Activated B cell treated with CpG ODN at 0.5 μM for 24 hours (primary cell): Measurements from ENCODE around the gene ARHGAP10. TPM values are rescaled to one million over a fixed set of nuclear protein-coding genes. Genes with fewer than 3 reads are reported as not detected.

ENCODE experiments used
- ATAC-seq: fragments of 200-7000 bp; cut with Tn5 transposase; one replicate; pipeline ENCODE4 v1.10.0; 2021; ENCODE audit warnings: low read depth, mild to moderate bottlenecking, moderate library complexity
- CTCF ChIA-PET: fragments of 350-600 bp; sonication (Branson Sonifier 250); formaldehyde crosslinking; loops from one replicate; lab custom pipeline; 2021; ENCODE audit warnings: antibody characterized with exemption; lab: Charles Lee
- POLR2A ChIA-PET: fragments of 350-600 bp; sonication (Branson Sonifier 250); formaldehyde crosslinking; loops from one replicate; lab custom pipeline; 2021; ENCODE audit warnings: antibody characterized with exemption; lab: Charles Lee
- DNase-seq: peaks from one replicate; pipeline ENCODE4 v3.0.0; 2022
- H3K27ac Mint-ChIP-seq: one replicate; pipeline ENCODE4 v1.8.0; 2020; ENCODE audit warnings: mixed read lengths
- H3K27me3 Mint-ChIP-seq: one replicate; pipeline ENCODE4 v1.8.0; 2021; ENCODE audit warnings: mixed read lengths
- H3K36me3 Mint-ChIP-seq: one replicate; pipeline ENCODE4 v1.8.0; 2021; ENCODE audit warnings: low read depth, mixed read lengths
- H3K4me1 Mint-ChIP-seq: one replicate; pipeline ENCODE4 v1.8.0; 2021; ENCODE audit warnings: mixed read lengths
- H3K4me3 Mint-ChIP-seq: one replicate; pipeline ENCODE4 v1.8.0; 2020; ENCODE audit warnings: mild to moderate bottlenecking, mixed read lengths
- H3K9me3 Mint-ChIP-seq: one replicate; pipeline ENCODE4 v1.8.0; 2020; ENCODE audit warnings: mixed read lengths
- CTCF ChIP-seq: fragments of 200-600 bp; IDR thresholded peaks from one replicate; pipeline ENCODE4 v1.8.0; 2022; ENCODE audit warnings: antibody characterized with exemption, mild to moderate bottlenecking
- intact Hi-C: fragments of 100-400 bp; cut with micrococcal nuclease; formaldehyde crosslinking; loops from one replicate; pipeline ENCODE4 v1.15.1; 2024
- total RNA-seq: library from RNA; stranded (reverse); gene quantifications from 2 replicates; pipeline ENCODE4 v1.2.3, GENCODE V29; 2022

ARHGAP10 gene
- total RNA-seq, 1 donor from 2014 or later = 0.60 TPM

GRCh38 chr4:147964266-147964880 lies 232.5 kb downstream of the ARHGAP10 start:
- ChIA-PET POLR2A (no interaction called here), CTCF (no interaction called here)
- H3K36me3 Mint-ChIP-seq = no peaks in the 10 kb centered on the region
- no peak for TF ChIP-seq CTCF
- intact Hi-C loops = no loop called here
- H3K4me3 Mint-ChIP-seq = no peak overlapping the region
- ATAC-seq = no peak
- H3K4me1 Mint-ChIP-seq = no peaks in the 10 kb centered on the region
- H3K27ac Mint-ChIP-seq = no peak overlapping the region
- no peaks in the 10 kb centered on the region for H3K9me3 Mint-ChIP-seq
- no peak for DNase-seq
- H3K27me3 Mint-ChIP-seq = no peaks in the 10 kb centered on the region

GRCh38 chr4:147965056-147965455 lies 233.2 kb downstream of the ARHGAP10 start:
- Mint-ChIP-seq H3K27me3 (no peaks in the 10 kb centered on the region), H3K4me3 (no peak overlapping the region), H3K4me1 (no peaks in the 10 kb centered on the region), H3K36me3 (no peaks in the 10 kb centered on the region), H3K27ac (no peak overlapping the region), H3K9me3 (no peaks in the 10 kb centered on the region)
- ATAC-seq (no peak), DNase-seq (no peak)
- intact Hi-C loops = no loop called here
- CTCF ChIA-PET = no interaction called here
- TF ChIP-seq CTCF = no peak
- POLR2A ChIA-PET = no interaction called here

- ATAC-seq = no peak
- no peak for TF ChIP-seq CTCF
- H3K4me1 Mint-ChIP-seq = no peaks in the 10 kb centered on the region
- no peak overlapping the region for H3K4me3 Mint-ChIP-seq
- POLR2A ChIA-PET = no interaction called here
- no peak for DNase-seq
- CTCF ChIA-PET = no interaction called here
- no peaks in the 10 kb centered on the region for H3K9me3 Mint-ChIP-seq
- no peaks in the 10 kb centered on the region for H3K27me3 Mint-ChIP-seq
- no peak overlapping the region for H3K27ac Mint-ChIP-seq
- intact Hi-C loops = no loop called here
- H3K36me3 Mint-ChIP-seq = no peaks in the 10 kb centered on the region
Observed at GRCh38 chr4:147965873-147966272, 234.0 kb downstream of the ARHGAP10 start.

GRCh38 chr4:147968641-147969040 lies 236.8 kb downstream of the ARHGAP10 start:
- Mint-ChIP-seq H3K27me3 (no peaks in the 10 kb centered on the region), H3K36me3 (no peaks in the 10 kb centered on the region), H3K4me1 (no peaks in the 10 kb centered on the region), H3K27ac (no peak overlapping the region), H3K4me3 (no peak overlapping the region), H3K9me3 (no peaks in the 10 kb centered on the region)
- TF ChIP-seq CTCF = no peak
- CTCF ChIA-PET = no interaction called here
- POLR2A ChIA-PET = interaction anchor here (0.6 to 0.7 kb wide), 2 partner anchors 12 to 88 kb away, joined by 5 to 6 read pairs; no protein-coding TSS in a partner anchor
- intact Hi-C loops = no loop called here
- DNase-seq = no peak
- no peak for ATAC-seq

- ChIA-PET CTCF (no interaction called here), POLR2A (no interaction called here)
- DNase-seq (no peak), ATAC-seq (no peak)
- H3K4me1 Mint-ChIP-seq = no peaks in the 10 kb centered on the region
- H3K4me3 Mint-ChIP-seq = no peak overlapping the region
- no peaks in the 10 kb centered on the region for H3K9me3 Mint-ChIP-seq
- no peaks in the 10 kb centered on the region for H3K27me3 Mint-ChIP-seq
- H3K27ac Mint-ChIP-seq = no peak overlapping the region
- no peaks in the 10 kb centered on the region for H3K36me3 Mint-ChIP-seq
- TF ChIP-seq CTCF = no peak
- intact Hi-C loops = no loop called here
Observed at GRCh38 chr4:147969573-147970385, 237.9 kb downstream of the ARHGAP10 start.
